K562 (cell line): Measurements from ENCODE around the gene DAGLB. TPM values are rescaled to one million over a fixed set of nuclear protein-coding genes. Genes with fewer than 3 reads are reported as not detected.

ENCODE experiments used
- CCAR2 ChIP-seq: fragments of 200-400 bp; formaldehyde crosslinking; IDR thresholded peaks from 2 replicates; pipeline ENCODE4 v1.6.1; 2017; ENCODE audit warnings: mild to moderate bottlenecking, low read depth, low read length
- DEAF1 ChIP-seq: fragments of 450-650 bp; formaldehyde crosslinking; IDR thresholded peaks from 2 replicates; pipeline ENCODE4 v1.4.0; 2020; ENCODE audit warnings: mild to moderate bottlenecking, moderate library complexity
- E2F8 ChIP-seq: fragments of 450-650 bp; IDR thresholded peaks from 2 replicates; pipeline ENCODE4 v1.7.1; 2018; ENCODE audit warnings: mild to moderate bottlenecking, low read depth; ENCODE audit not compliant: partially characterized antibody
- ETV5 ChIP-seq: sonication (generic); formaldehyde crosslinking; IDR thresholded peaks from 2 replicates; pipeline ENCODE4 v1.4.0; 2020; ENCODE audit warnings: low read depth, mild to moderate bottlenecking, missing genetic modification reagents
- HINFP ChIP-seq: fragments of 450-650 bp; conservative IDR thresholded peaks from 2 replicates; pipeline ENCODE4 v1.6.1; 2016; ENCODE audit warnings: missing genetic modification characterization, low read depth, mild to moderate bottlenecking, control low read depth, missing compliant biosample characterization
- HIVEP1 ChIP-seq: fragments of 250-450 bp; sonication (Bioruptor Pico); IDR thresholded peaks from 2 replicates; pipeline ENCODE4 v1.4.0; 2020; ENCODE audit warnings: mild to moderate bottlenecking
- KLF6 ChIP-seq: fragments of 250-450 bp; sonication (Bioruptor Pico); IDR thresholded peaks from 2 replicates; pipeline ENCODE4 v1.4.0; 2020; ENCODE audit warnings: mild to moderate bottlenecking, moderate library complexity, borderline replicate concordance
- MYC ChIP-seq, 2 experiments: fragments of 250-450 bp in 1 of 2; sonication (Bioruptor Pico) in 1 of 2; IDR thresholded peaks; 2 replicates each; pipeline versions ENCODE4 v1.5.1 to v1.6.1; 2012 to 2021; ENCODE audit warnings: low read depth in 2 of 2, borderline replicate concordance in 1 of 2, improper control_type of control experiment in 1 of 2, low read length in 1 of 2, mild to moderate bottlenecking in 1 of 2, moderate library complexity in 1 of 2
- PHF21A ChIP-seq: fragments of 450-650 bp; IDR thresholded peaks from 2 replicates; pipeline ENCODE4 v1.6.1; 2017; ENCODE audit warnings: low read depth, borderline replicate concordance
- POLR3G ChIP-seq: IDR thresholded peaks from 2 replicates; pipeline ENCODE4 v1.6.1; 2011; ENCODE audit not compliant: insufficient read length, insufficient replicate concordance; ENCODE audit errors: extremely low read depth
- RAD21 ChIP-seq, 2 experiments: fragments of 250-450 bp in 1 of 2; fragments of 450-650 bp in 1 of 2; sonication (Bioruptor Pico) in 1 of 2; formaldehyde crosslinking in 1 of 2; IDR thresholded peaks in 1 of 2; conservative IDR thresholded peaks in 1 of 2; 2 replicates each; pipeline versions ENCODE4 v1.4.0 to v1.8.0; 2020 to 2022; ENCODE audit warnings: mild to moderate bottlenecking in 2 of 2, moderate library complexity in 1 of 2
- RB1 ChIP-seq: fragments of 450-650 bp; IDR thresholded peaks from 2 replicates; pipeline ENCODE4 v1.6.1; 2017; ENCODE audit warnings: low read depth, mild to moderate bottlenecking
- TBL1XR1 ChIP-seq, 2 experiments: IDR thresholded peaks; 2 replicates each; pipeline ENCODE4 v1.6.1; 2012; ENCODE audit warnings: improper control_type of control experiment in 2 of 2, low read length in 2 of 2, mild to moderate bottlenecking in 1 of 2
- YBX1 ChIP-seq: fragments of 450-650 bp; IDR thresholded peaks from 2 replicates; pipeline ENCODE4 v1.7.1; 2016; ENCODE audit warnings: mild to moderate bottlenecking
- ZBTB9 ChIP-seq: fragments of 450-650 bp; formaldehyde crosslinking; IDR thresholded peaks from 2 replicates; pipeline ENCODE4 v1.4.0; 2020; ENCODE audit warnings: mild to moderate bottlenecking, moderate library complexity
- ZNF780A ChIP-seq: fragments of 250-450 bp; sonication (Bioruptor Pico); IDR thresholded peaks from 2 replicates; pipeline ENCODE4 v1.5.0; 2021; ENCODE audit warnings: mild to moderate bottlenecking
- ZNF830 ChIP-seq: fragments of 250-450 bp; sonication (Bioruptor Pico); IDR thresholded peaks from 2 replicates; pipeline ENCODE4 v1.5.0; 2021; ENCODE audit warnings: mild to moderate bottlenecking
- polyA plus RNA-seq, 8 experiments: library from polyadenylated mRNA; depleted of rRNA in 4 of 8; stranded (reverse) in 5 of 8; unstranded in 3 of 8; fragments of >200 nt; fragmentation: Nextera tagmentation in 2 of 8; fragmentation: Illumina TruSeq in 1 of 8; extraction: Ambion mirVana in 2 of 8; extraction: Trizol in 1 of 8; gene quantifications; 2 replicates each; pipeline versions ENCODE4 v1.2.1 to v1.2.3, GENCODE V29; 2011 to 2014; ENCODE audit warnings: inconsistent platforms in 1 of 8, missing spikeins in 1 of 8
- total RNA-seq, 7 experiments: library from RNA; depleted of rRNA in 6 of 7; stranded (reverse); fragments of >200 nt in 6 of 7; fragmentation: Illumina TruSeq in 2 of 7; extraction: Trizol in 2 of 7; gene quantifications; 2 replicates each; pipeline versions ENCODE4 v1.2.1 to v1.2.3, GENCODE V29; 2011 to 2021; ENCODE audit warnings: low replicate concordance in 1 of 7
- TF ChIP-seq, protein P1 (sequence below): fragments of 450-650 bp; formaldehyde crosslinking; conservative IDR thresholded peaks from 2 replicates; pipeline ENCODE4 v1.4.0; 2022; ENCODE audit warnings: mild to moderate bottlenecking, missing genetic modification characterization

DAGLB gene
- total and polyA plus RNA-seq, 9 of the 15 experiments (the other 6 are each of a cell fraction or from before 2014, with no cell fraction given): 0.92 to 16.4 (median 9.3) TPM

- TF ChIP-seq HINFP (tag) (no peak), ZNF830 (CRISPR knock-in tag) (no peak), POLR3G (no peak), HIVEP1 (CRISPR knock-in tag) (no peak), E2F8 (peak; percentile 70), PHF21A (no peak), TBL1XR1 (IDR thresholded peaks at IDR 0.05; ENCODE audit: low read length in 2 of 2) (peak; percentile 81 to 94), ZBTB9 (CRISPR knock-in tag) (peak; percentile 52; the same call in 1 of the 2 replicates), RB1 (no peak; the same call in 1 of the 2 replicates), MYC (IDR thresholded peaks at IDR 0.05; ENCODE audit: low read depth, low read length) (peak; percentile 58), MYC (CRISPR knock-in tag; IDR thresholded peaks at IDR 0.05; ENCODE audit: borderline replicate concordance, low read depth) (no peak), YBX1 (no peak), KLF6 (no peak), CCAR2 (no peak), RAD21 (CRISPR knock-in tag; conservative IDR thresholded peaks at IDR 0.05 in 1 of 2, IDR thresholded peaks at IDR 0.05 in 1 of 2) (no peak), DEAF1 (CRISPR knock-in tag) (no peak), ETV5 (CRISPR knock-in tag) (peak; percentile 69; the same call in 1 of the 2 replicates), ZNF780A (CRISPR knock-in tag) (no peak)
- TF ChIP-seq, protein P1, sequence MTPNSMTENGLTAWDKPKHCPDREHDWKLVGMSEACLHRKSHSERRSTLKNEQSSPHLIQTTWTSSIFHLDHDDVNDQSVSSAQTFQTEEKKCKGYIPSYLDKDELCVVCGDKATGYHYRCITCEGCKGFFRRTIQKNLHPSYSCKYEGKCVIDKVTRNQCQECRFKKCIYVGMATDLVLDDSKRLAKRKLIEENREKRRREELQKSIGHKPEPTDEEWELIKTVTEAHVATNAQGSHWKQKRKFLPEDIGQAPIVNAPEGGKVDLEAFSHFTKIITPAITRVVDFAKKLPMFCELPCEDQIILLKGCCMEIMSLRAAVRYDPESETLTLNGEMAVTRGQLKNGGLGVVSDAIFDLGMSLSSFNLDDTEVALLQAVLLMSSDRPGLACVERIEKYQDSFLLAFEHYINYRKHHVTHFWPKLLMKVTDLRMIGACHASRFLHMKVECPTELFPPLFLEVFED (CRISPR knock-in tag): peak; percentile 5; the same call in 1 of the 2 replicates
Observed at GRCh38 chr7:6451224-6451705, 3.5 kb upstream of the DAGLB start (continued).
